Activated naive CD8-positive, alpha-beta T cell treated with anti-CD3 and anti-CD28 coated beads, Interleukin-2, amount 50 U/mL, for 24 hours (primary cell): Measurements from ENCODE around the gene APPL1.

Experiments
- ATAC-seq: fragments of 150-1000 bp; cut with Tn5 transposase; one replicate; pipeline ENCODE4 v1.10.0; 2021
- DNase-seq: peaks from one replicate; pipeline ENCODE4 v3.0.0; 2021
- H3K27ac Mint-ChIP-seq: one replicate; pipeline ENCODE4 v1.8.0; 2021; ENCODE audit warnings: mild to moderate bottlenecking, mixed read lengths
- H3K27me3 Mint-ChIP-seq: one replicate; pipeline ENCODE4 v1.8.0; 2021; ENCODE audit warnings: mixed read lengths
- H3K36me3 Mint-ChIP-seq: one replicate; pipeline ENCODE4 v1.8.0; 2021; ENCODE audit warnings: low read depth, mixed read lengths
- H3K4me1 Mint-ChIP-seq: one replicate; pipeline ENCODE4 v1.8.0; 2021; ENCODE audit warnings: mixed read lengths
- H3K4me3 Mint-ChIP-seq: one replicate; pipeline ENCODE4 v1.8.0; 2021; ENCODE audit warnings: mild to moderate bottlenecking, moderate library complexity, mixed read lengths
- H3K9me3 Mint-ChIP-seq: one replicate; pipeline ENCODE4 v1.8.0; 2021; ENCODE audit warnings: mixed read lengths

Gene APPL1, protein sequence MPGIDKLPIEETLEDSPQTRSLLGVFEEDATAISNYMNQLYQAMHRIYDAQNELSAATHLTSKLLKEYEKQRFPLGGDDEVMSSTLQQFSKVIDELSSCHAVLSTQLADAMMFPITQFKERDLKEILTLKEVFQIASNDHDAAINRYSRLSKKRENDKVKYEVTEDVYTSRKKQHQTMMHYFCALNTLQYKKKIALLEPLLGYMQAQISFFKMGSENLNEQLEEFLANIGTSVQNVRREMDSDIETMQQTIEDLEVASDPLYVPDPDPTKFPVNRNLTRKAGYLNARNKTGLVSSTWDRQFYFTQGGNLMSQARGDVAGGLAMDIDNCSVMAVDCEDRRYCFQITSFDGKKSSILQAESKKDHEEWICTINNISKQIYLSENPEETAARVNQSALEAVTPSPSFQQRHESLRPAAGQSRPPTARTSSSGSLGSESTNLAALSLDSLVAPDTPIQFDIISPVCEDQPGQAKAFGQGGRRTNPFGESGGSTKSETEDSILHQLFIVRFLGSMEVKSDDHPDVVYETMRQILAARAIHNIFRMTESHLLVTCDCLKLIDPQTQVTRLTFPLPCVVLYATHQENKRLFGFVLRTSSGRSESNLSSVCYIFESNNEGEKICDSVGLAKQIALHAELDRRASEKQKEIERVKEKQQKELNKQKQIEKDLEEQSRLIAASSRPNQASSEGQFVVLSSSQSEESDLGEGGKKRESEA

GRCh38 chr3:57227204-57227929 is at the start of gene APPL1:
Gene APPL1, plus strand, starts transcription at chr3:57227729. Its CDS starts 155 bp downstream, at chr3:57227884.
- no peaks in the 10 kb centered on the region for H3K27me3 Mint-ChIP-seq
- DNase-seq (peak; percentile 94), ATAC-seq (peak; percentile 95)
- peak within 1 kb of the TSS; percentile 84 for H3K4me3 Mint-ChIP-seq
- H3K27ac Mint-ChIP-seq = peak within 1 kb of the TSS; percentile 49
- peaks cover 3% of the 10 kb centered on the region for H3K36me3 Mint-ChIP-seq
- H3K4me1 Mint-ChIP-seq = peaks cover 34% of the 10 kb centered on the region
- H3K9me3 Mint-ChIP-seq = no peaks in the 10 kb centered on the region

DNA sequence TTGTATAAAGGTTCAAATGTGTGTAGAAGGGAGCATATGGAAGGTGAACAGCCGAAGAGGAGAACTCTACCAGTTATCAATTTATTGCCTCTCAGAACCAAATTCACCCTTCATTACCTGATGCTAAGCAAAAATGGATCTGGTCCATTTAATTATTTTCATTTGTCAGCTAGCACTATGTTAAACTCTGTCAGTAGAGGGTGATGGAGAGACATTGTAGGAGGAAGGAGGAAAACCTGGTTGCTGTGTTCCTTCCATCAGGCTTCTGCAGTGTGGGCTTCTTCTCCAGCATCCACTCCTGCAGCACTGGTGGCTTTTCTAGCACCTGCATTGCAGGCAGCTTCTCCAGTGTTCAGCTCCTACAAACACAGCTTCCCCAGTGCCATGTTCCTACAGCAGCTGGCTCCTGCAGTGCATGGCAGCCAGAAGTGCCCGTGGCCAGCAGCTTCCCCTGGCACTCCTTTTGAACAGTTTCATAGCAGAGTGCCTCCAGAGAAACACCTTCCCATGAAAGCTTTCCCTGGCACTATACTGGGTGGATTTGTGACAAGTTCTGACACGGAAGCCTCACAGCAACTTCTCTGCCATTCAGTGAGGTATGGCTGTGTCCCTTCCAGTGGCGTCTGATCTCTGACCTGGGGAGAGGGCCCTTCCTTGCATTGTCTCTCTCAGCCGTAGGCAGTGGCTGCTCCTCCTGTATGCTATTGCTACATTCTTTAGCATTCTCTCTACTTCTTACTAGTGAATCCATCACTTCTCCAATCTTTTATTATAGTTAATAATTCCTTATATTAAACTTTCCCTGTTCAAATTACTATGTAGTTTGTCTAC is 47.7 kb upstream of the APPL1 start:
- Mint-ChIP-seq H3K9me3 (no peaks in the 10 kb centered on the region), H3K27ac (no peak overlapping the region), H3K36me3 (no peaks in the 10 kb centered on the region), H3K27me3 (peaks cover 4% of the 10 kb centered on the region), H3K4me3 (no peak overlapping the region), H3K4me1 (no peaks in the 10 kb centered on the region)
- no peak for ATAC-seq
- no peak for DNase-seq

DNA sequence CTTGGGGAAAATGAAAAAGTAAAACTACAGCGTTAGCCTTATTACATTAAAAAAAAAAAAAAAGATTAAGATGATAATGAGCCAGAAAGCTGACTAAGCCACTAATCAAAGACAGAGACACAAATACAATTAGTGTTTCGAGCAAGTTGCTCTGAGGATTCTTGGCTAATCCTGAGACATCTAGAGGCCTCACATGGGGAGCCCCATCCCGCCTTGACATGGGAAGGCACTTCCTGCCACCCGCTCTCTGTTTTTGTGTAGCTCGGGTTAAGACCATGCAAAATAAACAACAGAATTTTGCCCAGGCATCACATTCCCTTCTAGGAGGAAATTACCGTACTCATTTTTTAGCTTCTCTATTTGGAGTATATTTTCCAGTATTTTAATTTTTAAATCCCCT is 43.0 kb upstream of the APPL1 start:
- Mint-ChIP-seq H3K27ac (no peak overlapping the region), H3K36me3 (no peaks in the 10 kb centered on the region), H3K4me3 (no peak overlapping the region), H3K9me3 (no peaks in the 10 kb centered on the region), H3K27me3 (no peaks in the 10 kb centered on the region), H3K4me1 (no peaks in the 10 kb centered on the region)
- ATAC-seq = no peak
- DNase-seq = no peak

DNA sequence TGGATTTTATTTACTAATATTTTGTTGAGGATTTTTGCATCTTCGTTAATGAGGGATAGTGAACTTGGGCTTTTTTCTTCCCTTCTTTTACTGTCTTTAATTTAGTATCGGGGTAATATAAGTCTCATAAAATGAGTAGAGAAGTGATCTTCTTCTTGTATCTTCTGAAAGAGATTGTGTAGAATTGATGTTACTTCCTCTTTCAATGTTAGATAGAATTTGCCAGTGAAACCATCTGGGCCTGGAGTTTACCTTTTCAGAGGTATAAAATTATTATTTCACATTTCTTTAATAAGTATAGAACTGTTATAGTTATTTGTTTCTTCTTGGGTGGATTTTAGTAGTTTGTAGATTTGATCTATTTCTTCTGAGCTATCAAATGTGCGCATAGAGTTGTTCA is 35.5 kb upstream of the APPL1 start:
- no peak for ATAC-seq
- Mint-ChIP-seq H3K4me1 (no peaks in the 10 kb centered on the region), H3K4me3 (no peak overlapping the region), H3K27ac (no peak overlapping the region), H3K36me3 (no peaks in the 10 kb centered on the region), H3K27me3 (peaks cover 8% of the 10 kb centered on the region), H3K9me3 (no peaks in the 10 kb centered on the region)
- no peak for DNase-seq

GRCh38 chr3:57194641-57195040 is 32.9 kb upstream of the APPL1 start:
- Mint-ChIP-seq H3K9me3 (no peaks in the 10 kb centered on the region), H3K27me3 (peaks cover 8% of the 10 kb centered on the region), H3K27ac (no peak overlapping the region), H3K36me3 (no peaks in the 10 kb centered on the region), H3K4me3 (no peak overlapping the region), H3K4me1 (no peaks in the 10 kb centered on the region)
- no peak for ATAC-seq
- DNase-seq = no peak

DNA sequence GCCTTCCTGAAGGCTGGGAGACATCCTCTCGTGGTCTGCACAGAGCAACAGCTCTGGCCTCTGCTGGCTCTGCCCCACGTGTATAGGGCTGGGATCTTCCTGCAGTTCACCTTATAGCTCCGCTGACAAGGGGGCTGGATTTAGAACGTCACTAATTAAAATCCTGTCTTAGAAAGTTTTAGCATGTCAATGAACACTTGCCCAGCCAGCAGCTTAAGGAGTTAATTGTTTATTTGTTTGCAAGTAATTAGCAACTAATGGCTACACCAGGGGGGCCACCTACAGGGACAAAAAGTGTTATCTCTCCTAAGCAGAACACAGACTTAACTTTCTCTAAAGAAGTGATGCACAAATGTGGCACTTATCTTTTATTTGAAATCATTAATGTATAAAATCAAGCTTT is 27.6 kb upstream of the APPL1 start, which contains the start of gene HESX1:
TSS of gene HESX1 (minus strand) at position 84 of the 403 bp plus-strand sequence. CDS start at position 24, 60 bp downstream.
- no peaks in the 10 kb centered on the region for H3K9me3 Mint-ChIP-seq
- DNase-seq = no peak
- peaks cover 6% of the 10 kb centered on the region for H3K27me3 Mint-ChIP-seq
- no peak within 1 kb of the TSS for H3K4me3 Mint-ChIP-seq
- no peak for ATAC-seq
- no peaks in the 10 kb centered on the region for H3K4me1 Mint-ChIP-seq
- H3K36me3 Mint-ChIP-seq = no peaks in the 10 kb centered on the region
- H3K27ac Mint-ChIP-seq = no peak within 1 kb of the TSS

- Mint-ChIP-seq H3K36me3 (no peaks in the 10 kb centered on the region), H3K27me3 (no peaks in the 10 kb centered on the region), H3K4me3 (no peak overlapping the region), H3K4me1 (no peaks in the 10 kb centered on the region), H3K27ac (no peak overlapping the region), H3K9me3 (no peaks in the 10 kb centered on the region)
- ATAC-seq (no peak), DNase-seq (no peak)
These were observed 21.1 kb upstream of the APPL1 start for GRCh38 chr3:57206423-57206822.

- H3K9me3 Mint-ChIP-seq = no peaks in the 10 kb centered on the region
- no peak overlapping the region for H3K27ac Mint-ChIP-seq
- H3K27me3 Mint-ChIP-seq = no peaks in the 10 kb centered on the region
- H3K4me3 Mint-ChIP-seq = no peak overlapping the region
- DNase-seq (no peak), ATAC-seq (no peak)
- no peaks in the 10 kb centered on the region for H3K36me3 Mint-ChIP-seq
- peaks cover 7% of the 10 kb centered on the region for H3K4me1 Mint-ChIP-seq
These were observed 5.6 kb upstream of the APPL1 start for GRCh38 chr3:57221883-57222282.

GRCh38 chr3:57224856-57225255 is 2.7 kb upstream of the APPL1 start:
- H3K27me3 Mint-ChIP-seq = no peaks in the 10 kb centered on the region
- H3K4me1 Mint-ChIP-seq = peaks cover 24% of the 10 kb centered on the region
- H3K4me3 Mint-ChIP-seq = no peak overlapping the region
- DNase-seq = no peak
- peaks cover 1% of the 10 kb centered on the region for H3K36me3 Mint-ChIP-seq
- H3K9me3 Mint-ChIP-seq = no peaks in the 10 kb centered on the region
- no peak for ATAC-seq
- H3K27ac Mint-ChIP-seq = no peak overlapping the region

- H3K4me1 Mint-ChIP-seq = peaks cover 31% of the 10 kb centered on the region
- H3K36me3 Mint-ChIP-seq = peaks cover 3% of the 10 kb centered on the region
- ATAC-seq (no peak), DNase-seq (no peak)
- H3K4me3 Mint-ChIP-seq = no peak overlapping the region
- H3K9me3 Mint-ChIP-seq = no peaks in the 10 kb centered on the region
- H3K27me3 Mint-ChIP-seq = no peaks in the 10 kb centered on the region
- no peak overlapping the region for H3K27ac Mint-ChIP-seq
These were observed 1.4 kb upstream of the APPL1 start for GRCh38 chr3:57226176-57226575.

GRCh38 chr3:57227930-57228751 is 612 bp downstream of the APPL1 start:
- H3K27ac Mint-ChIP-seq = peak overlapping the region; percentile 49
- H3K4me1 Mint-ChIP-seq = peaks cover 37% of the 10 kb centered on the region
- peaks cover 3% of the 10 kb centered on the region for H3K36me3 Mint-ChIP-seq
- peak overlapping the region; percentile 84 for H3K4me3 Mint-ChIP-seq
- no peaks in the 10 kb centered on the region for H3K9me3 Mint-ChIP-seq
- peak; percentile 49 for ATAC-seq
- peak; percentile 47 for DNase-seq
- H3K27me3 Mint-ChIP-seq = no peaks in the 10 kb centered on the region

GRCh38 chr3:57230006-57230405 is 2.5 kb downstream of the APPL1 start:
- H3K4me3 Mint-ChIP-seq = no peak overlapping the region
- ATAC-seq (no peak), DNase-seq (no peak)
- H3K4me1 Mint-ChIP-seq = peaks cover 45% of the 10 kb centered on the region
- H3K27me3 Mint-ChIP-seq = no peaks in the 10 kb centered on the region
- H3K27ac Mint-ChIP-seq = no peak overlapping the region
- no peaks in the 10 kb centered on the region for H3K9me3 Mint-ChIP-seq
- H3K36me3 Mint-ChIP-seq = peaks cover 3% of the 10 kb centered on the region

- Mint-ChIP-seq H3K27me3 (no peaks in the 10 kb centered on the region), H3K4me3 (no peak overlapping the region), H3K36me3 (peaks cover 13% of the 10 kb centered on the region), H3K9me3 (no peaks in the 10 kb centered on the region), H3K4me1 (peaks cover 38% of the 10 kb centered on the region), H3K27ac (no peak overlapping the region)
- no peak for ATAC-seq
- DNase-seq = no peak
These were observed 6.3 kb downstream of the APPL1 start for GRCh38 chr3:57233799-57234198.
